Urothelium cell line (cell line): Measurements from ENCODE around the gene JMJD8.

Source experiments
- DNase-seq: peaks from one replicate; pipeline ENCODE4 v3.0.0; 2011; ENCODE audit warnings: low spot score, mixed read lengths
- FAIRE-seq: peaks from 2 replicates; lab custom pipeline; 2011; peaks lifted over from hg19 to GRCh38; lab: Jason Lieb, UNC

JMJD8 gene

DNA sequence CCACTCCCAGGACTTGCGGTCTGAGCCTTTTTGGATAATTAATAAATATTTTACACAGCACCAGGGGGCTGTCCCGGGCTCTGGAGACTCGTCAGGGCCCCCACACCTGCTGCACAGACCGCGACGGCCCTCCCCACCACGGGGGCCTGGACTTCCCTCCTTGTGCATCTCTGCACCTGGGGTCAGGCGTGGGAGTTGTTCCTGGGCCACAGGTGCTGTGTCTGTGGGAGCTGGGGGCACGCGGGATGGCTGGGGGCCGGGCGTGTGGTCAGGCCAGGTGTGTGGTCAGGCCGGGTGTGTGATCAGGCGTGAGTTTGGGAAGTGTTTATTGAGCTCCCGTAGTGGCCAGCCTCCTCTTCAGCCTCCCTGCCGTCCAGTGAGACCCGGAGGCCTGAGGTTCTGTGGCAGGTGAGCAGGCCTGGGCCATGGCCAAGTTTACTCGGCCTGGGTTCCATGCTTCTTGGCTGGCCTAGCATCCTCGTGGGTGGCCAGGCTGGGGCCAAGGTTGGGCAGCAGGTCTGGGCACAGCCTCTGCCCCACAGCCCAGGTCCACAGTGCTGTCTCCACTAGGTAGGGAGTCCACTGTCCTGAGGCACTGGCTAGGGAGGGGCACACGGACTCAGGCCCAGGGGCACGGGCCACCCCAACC lies 5.8 kb downstream of the JMJD8 start:
- FAIRE-seq, result no peak
- no peak for DNase-seq

DNA sequence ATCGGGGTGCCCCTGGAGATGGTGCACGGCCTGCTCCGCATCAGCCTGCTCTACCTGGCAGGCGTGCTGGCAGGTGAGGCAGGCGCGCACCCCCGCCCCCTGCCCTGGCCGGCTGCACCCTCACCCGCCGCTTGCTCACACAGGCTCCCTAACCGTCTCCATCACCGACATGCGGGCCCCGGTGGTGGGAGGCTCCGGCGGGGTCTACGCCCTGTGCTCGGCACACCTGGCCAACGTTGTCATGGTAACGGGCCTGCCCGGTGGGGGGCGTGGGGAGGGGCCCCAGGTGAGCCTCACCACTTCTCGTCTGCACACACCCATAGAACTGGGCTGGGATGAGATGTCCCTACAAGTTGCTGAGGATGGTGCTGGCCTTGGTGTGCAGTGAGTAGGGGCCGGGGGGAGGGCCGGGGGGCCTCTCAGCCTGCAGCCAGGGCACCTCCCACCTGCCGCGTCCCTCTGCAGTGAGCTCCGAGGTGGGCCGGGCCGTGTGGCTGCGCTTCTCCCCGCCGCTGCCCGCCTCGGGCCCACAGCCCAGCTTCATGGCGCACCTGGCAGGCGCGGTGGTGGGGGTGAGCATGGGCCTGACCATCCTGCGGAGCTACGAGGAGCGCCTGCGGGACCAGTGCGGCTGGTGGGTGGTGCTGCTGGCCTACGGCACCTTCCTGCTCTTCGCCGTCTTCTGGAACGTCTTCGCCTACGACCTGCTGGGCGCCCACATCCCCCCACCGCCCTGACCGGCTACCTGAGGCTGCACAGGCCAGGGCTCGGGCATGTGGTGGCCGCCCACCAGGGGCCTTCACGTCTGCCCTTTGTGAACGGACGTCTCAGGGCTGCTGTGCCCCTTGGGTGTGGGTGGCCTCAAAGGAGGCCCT lies 6.6 kb downstream of the JMJD8 start:
- DNase-seq, result no peak
- no peak for FAIRE-seq

DNA sequence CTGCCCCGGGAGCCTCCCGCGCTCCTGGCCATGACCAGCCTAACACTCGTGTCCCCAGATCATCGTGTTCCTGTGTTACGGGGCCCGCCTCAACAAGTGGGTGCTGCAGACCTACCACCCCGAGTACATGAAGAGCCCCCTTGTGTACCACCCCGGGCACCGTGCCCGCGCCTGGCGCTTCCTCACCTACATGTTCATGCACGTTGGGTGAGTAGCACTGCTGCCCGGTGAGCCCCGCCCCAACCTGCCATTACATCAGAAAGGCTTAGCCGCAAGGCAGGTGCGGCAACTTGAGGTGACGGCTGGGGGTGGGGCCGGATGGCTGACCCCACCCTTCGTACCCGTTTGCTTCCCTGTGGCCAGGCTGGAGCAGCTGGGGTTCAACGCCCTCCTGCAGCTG lies 7.2 kb downstream of the JMJD8 start:
- FAIRE-seq, result no peak
- DNase-seq, result no peak

DNA sequence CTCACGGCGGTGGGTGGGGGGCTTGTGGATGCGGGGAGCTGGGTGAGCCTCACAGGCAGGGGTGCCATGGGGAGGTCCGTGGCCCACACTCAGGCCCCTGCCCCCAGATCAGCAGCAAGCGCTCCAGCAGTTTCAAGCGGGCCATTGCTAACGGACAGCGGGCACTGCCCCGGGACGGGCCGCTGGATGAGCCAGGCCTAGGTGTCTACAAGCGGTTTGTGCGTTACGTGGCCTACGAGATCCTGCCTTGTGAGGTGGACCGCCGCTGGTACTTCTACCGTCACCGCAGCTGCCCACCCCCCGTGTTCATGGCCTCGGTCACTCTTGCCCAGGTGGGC lies 7.6 kb downstream of the JMJD8 start:
- FAIRE-seq (no peak), DNase-seq (no peak)

DNA sequence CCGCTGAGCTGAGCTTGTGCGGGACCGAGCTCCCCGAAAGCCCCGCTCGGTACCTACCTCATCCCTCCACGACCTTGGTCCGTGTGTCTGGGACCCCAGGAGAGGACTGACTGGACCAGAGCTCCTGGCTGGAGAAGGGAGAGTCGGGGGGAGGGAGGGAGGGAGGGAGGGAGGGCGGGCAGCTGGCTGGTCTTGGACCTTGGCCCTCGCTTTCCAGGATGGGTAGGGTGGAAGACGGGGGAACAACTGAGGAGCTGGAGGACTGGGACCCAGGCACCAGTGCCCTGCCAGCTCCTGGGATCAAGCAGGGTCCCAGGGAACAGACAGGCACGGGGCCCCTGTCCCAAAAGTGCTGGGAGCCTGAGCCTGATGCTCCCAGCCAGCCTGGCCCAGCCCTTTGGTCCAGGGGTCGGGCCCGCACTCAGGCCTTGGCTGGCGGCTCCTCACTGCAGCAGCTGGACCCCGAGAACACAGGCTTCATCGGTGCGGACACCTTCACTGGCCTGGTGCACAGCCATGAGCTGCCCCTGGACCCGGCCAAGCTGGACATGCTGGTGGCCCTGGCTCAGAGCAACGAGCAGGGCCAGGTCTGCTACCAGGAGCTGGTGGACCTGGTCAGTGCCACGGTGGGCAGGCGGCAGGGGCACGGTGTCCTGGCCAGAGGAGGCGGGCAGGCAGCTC lies 8.1 kb downstream of the JMJD8 start:
- FAIRE-seq (no peak), DNase-seq (no peak)

DNA sequence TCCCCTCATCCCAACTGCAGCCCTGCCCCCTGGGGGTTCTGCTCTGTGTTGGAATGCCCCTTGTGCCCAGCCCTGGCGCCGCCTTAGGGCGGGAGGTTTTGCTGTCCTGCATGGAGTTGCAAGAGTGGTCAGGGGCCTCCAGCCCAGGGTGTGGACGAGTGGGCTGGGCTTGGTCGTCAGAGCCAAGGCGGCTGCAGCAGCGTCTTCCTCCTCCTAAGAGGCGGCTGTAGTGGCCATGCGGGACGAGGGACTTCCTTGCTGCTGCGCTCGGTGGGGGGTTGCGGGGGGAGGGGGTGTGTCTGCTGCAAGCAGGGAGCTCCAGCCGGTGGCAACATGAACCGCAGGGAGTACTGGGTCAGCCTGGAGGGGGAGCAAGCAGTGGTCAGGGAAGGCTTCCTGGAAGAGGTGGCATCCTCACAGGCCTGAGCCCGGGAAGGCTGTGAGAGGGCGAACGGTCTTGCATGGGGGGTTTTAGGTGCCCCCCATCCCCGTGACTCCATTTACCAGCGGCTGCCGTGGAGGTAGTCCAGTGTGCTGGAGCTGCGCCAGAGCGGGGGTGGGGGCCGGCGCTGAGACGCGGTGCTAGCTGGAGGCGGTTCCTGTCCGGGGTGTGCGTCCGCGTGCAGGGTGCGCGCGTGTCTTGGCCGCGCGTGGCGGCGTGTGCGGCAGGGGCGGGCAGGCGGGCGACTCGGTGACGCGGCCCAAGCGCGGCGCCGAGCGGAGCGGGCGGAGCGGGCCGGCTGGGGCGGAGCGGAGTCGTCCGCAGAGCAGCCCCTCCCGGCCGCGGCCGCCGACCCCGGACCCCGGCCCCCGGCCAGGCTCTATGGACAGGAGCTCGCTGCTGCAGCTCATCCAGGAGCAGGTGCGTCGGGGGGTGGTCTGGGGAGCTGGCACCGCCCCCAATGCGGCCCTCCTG lies 8.9 kb downstream of the JMJD8 start, which contains the start of gene RHBDL1:
TSS of gene RHBDL1 (plus strand) at position 704 of the 916 bp plus-strand sequence. CDS start at position 824, 120 bp downstream.
- no peak for DNase-seq
- FAIRE-seq, result no peak

DNA sequence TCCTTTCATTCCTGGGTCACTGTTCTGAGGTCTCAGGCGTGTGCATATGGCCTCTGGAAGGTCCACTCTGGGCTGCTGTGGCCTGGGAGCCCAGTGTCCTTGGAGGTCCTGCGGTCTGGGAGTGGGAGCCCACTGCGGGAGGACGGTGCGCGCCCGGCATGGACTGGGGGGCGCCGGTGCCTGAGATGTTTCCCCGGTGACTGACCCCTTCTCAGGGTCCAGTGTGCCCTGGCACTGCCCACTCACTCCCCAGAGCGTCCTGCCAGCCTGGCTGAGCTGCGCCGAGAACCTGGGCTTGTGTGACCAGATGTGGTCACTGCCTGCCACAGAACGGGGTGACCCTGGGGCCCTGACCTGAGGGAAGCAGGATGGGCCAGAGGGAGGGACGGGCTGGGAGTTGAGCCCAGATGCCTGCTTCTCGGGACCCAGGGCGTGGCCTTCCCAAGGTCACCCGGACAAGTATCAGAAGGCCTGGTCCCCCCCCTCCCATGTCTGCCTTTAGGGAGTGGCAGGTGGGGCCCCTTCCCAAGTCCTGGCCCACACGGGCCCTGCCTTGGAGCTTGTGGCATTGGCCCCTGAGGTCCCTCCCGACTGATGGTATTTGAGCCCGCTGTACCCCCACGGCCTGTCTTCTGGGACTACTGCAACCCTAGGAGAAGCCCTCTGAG lies 9.8 kb downstream of the JMJD8 start:
- no peak for DNase-seq
- no peak for FAIRE-seq

DNA sequence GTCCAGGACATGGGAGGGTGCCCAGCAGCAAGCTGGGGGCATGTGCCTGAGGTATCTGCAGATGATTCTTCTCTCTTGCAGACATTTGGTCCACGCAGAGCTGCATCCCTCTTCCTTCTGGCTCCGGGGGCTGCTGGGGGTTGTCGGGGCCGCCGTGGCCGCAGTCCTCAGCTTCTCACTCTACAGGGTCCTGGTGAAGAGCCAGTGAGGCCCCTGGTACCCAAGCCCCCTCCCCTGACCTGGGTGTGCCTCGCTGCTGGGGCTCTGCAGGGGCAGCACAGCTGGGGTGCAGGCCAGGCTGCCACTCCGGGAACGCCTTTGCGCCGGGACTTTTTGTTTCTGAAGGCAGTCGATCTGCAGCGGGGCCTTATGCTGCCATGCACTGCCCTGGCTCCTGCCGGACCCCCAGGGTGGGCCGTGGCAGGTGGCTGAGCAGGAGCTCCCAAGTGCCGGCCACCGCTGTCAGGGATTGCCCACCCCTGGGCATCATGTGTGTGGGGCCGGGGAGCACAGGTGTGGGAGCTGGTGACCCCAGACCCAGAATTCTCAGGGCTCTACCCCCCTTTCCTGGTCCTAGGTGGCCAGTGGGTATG lies 10.6 kb downstream of the JMJD8 start:
- no peak for FAIRE-seq

DNA sequence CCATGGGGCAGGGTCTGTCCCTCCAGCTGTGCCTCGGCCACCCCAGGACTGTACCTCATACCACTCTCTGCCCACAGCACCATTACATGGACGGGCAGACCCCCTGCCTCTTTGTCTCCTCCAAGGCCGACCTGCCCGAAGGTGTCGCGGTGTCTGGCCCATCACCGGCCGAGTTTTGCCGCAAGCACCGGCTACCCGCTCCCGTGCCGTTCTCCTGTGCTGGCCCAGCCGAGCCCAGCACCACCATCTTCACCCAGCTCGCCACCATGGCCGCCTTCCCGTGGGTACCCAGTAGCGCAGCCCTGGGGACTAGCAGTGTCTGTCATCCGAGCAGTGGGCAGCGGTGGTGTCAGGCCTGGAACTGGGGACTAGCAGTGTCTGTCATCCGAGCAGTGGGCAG lies 11.3 kb downstream of the JMJD8 start:
- DNase-seq, result no peak
- FAIRE-seq, result no peak

More for the DNA sequence above, 10.6 kb downstream of the JMJD8 start:
- DNase-seq, result no peak

DNA sequence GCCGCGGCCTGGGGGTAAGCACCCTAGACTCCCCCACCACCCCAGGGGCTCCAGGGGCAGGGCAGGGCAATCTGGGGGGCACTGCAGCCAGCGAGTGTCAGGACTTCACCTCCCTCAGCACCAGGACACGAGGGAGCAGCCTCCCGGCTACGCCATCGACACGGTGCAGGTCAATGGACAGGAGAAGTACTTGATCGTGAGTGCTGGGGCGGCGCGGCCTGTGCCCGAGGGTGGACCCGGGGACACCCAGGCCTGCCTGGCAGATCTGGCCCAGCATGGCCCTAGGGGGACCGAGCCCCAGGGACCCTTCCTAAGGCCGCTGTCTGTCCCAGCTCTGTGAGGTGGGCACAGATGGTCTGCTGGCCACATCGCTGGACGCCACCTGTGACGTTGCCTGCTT lies 11.8 kb downstream of the JMJD8 start:
- FAIRE-seq (no peak), DNase-seq (no peak)

DNA sequence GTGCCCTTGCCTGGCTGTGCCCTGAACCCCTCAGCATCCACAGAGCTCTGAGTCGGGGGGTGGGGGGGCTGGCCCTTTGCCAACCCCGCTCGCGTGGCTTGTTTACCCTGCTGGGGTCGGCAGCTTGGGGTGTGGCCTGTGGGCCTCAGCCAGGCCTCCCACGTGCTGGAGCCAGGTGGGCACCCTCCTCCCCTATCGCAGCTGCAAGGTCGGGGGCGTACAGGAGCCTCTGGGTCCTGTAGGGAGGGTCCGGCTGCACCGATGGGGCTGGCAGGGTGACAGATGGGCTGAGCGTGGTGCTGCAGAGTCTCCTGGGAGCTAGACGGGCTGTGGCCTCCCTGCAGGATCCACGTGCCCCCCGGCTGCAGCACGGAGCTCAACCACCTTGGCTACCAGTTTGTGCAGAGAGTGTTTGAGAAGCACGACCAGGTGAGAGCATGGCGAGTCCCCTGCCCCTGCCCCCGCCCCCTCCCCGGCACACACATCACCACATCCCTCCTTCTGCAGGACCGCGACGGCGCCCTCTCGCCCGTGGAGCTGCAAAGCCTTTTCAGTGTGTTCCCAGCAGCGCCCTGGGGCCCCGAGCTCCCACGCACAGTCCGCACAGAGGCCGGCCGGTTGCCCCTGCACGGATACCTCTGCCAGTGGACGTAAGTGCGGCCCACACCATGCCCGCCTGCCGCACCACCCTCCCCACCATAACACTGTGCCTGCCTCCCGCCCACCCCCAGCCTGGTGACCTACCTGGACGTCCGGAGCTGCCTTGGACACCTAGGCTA lies 12.6 kb downstream of the JMJD8 start:
- no peak for DNase-seq
- no peak for FAIRE-seq

DNA sequence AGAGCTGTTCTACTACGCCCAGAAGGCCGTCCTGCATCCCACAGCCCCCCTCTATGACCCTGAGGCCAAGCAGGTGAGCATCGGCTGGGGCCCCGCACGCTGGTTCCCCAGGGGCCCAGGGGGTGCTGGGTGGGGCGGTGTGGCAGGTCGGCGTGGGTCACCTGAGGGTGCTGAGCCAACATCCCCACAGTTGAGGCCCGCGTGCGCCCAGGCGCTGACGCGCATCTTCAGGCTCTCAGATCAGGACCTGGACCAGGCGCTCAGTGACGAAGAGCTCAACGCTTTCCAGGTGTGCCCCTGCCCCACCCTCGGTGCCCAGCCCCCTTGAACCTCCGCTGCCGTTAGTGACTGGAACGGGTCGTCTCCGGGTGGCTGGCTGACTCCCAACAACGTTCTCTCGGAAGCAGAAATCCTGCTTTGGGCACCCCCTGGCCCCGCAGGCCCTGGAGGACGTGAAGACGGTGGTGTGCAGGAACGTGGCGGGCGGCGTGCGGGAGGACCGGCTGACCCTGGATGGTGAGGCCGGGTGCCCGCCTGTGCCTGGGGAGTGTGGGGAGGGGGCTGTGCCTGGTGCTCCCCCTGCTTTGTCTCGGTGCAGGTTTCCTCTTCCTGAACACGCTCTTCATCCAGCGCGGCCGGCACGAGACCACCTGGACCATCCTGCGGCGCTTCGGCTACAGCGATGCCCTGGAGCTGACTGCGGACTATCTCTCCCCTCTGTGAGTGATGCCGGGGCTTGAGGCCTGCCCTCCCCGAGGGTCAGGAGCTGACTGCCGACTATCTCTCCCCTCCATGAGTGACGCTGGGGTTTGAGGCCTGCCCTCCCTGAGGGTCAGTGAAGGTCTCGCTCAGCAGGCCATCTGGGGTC lies 13.4 kb downstream of the JMJD8 start:
- no peak for FAIRE-seq
- DNase-seq, result no peak

DNA sequence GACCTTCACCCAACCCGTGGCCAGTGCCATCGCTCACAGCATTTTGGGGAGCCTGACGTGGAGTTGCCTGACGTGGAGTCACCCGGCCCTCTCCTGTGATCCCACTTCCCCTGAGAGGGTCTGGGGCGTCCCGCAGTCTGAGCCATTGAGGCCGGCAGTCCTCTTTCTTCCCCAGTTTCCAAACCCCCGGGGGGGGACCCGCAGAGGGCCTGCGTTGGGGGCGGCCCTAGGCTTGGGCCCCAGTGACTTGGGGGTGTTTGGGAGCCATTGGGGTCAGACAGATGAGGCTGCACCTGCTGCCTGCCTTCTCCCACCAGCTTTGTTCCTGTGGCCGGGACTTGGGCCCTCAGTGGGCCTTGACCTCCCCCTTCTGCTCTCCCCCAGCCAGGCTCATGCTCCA lies 14.5 kb downstream of the JMJD8 start:
- FAIRE-seq, result no peak
- no peak for DNase-seq

DNA sequence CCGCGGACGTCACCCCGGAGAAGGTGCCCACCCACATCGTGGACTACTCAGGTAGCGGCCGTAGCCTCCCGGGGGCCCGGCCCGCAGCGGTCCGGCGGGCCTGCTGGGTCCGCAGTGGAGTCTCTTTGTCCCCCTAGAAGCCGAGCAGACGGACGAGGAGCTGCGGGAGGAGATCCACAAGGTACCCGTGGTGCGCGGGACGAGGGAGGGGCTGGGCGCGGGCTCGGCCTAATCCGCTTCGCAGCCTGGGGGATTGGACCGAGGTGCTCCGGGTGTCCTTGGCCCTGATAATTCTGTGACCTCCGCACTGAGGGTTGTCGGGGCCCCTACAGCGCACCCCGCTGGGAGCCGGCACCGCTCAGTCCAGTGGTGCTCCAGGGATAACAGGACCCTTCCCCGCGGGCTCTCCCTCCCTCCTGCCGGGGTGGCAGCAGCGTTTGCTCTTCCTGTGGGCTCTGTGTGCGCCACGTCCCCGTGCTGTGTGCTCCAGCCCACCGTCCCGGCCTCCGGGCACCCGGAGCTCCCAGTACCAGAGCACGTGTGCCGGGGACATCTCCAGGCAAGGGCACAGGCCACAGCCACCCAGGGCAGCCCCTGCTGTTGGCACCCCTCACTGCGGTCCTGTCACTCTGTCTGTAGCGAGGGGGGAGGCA lies 15.5 kb downstream of the JMJD8 start:
- DNase-seq (no peak), FAIRE-seq (no peak)

DNA sequence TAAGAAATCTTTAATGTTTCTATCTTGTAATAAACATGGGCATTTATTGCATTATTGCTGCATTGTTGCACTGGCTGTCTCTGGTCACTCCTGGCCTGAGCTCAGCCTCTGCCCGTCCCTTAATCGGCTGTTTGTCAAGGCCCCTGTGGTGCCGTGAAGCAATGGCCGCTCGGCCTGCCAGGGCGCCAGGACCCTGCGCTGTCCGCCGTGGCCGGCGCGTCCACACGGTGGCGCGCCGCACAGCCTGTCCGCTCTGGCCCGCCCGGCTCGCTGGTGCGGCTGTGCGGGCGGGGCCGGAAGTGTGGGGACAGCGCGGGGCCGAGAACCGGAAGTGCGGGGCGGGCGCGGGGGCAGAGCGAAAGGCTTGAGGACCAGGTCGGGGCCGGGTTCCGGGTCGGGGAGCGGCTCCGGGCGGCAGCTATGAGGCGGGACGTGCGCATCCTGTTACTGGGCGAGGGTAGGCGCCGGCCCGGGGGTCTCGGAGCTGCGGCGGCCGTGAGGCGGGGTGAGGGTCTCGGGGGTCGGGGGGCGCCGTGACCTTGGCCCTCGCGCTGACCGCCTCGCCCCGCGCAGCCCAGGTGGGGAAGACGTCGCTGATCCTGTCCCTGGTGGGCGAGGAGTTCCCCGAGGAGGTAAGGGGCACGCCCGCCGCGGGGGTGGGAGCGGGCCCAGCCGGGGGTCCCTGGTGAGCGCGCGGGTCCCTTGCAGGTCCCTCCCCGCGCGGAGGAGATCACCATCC lies 16.2 kb downstream of the JMJD8 start, which contains the start of gene RHOT2:
TSS of gene RHOT2 (plus strand) at position 353 of the 739 bp plus-strand sequence. CDS start at position 421, 68 bp downstream.
- FAIRE-seq (peak; percentile 94), DNase-seq (peak; percentile 92)

DNA sequence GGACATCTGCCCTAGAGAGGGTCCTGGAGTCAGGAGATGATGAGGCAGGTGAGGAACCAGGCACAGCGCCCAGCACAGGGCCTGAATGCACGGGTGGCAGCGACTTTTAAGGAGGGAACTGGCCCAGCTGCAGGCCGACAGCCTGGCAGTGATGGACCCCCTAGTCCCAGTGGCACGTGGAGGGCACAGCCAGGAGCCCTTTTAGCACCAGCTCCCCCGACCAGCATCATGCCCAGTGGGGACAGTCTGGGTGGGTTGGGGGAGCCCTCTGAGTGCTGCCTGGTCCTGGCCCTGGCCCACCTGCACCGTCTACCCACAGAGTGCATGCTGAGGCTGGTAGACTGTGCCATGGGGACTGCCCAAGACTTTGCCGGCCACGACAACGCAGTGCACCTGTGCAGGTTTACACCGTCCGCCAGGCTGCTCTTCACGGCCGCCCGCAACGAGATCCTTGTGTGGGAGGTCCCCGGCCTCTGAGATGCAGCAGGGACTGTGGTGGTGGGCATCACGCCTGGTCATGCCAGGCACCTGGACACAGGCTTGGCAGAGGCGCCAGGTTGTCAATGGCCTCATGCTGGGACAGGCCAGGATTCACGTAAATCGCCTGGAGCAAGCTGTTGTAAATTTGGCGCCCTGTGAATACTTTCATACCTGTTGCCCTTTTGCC lies 16.9 kb downstream of the JMJD8 start:
- DNase-seq (no peak), FAIRE-seq (peak; percentile 42)
